Endothelial cell of umbilical vein (primary cell): ENCODE measurements around the gene PSMA6.

ENCODE experiments used
- CTCF ChIP-seq, 2 donors: IDR thresholded peaks; 1 replicate in 1 of 2; 2 replicates in 1 of 2; pipeline ENCODE4 v1.5.1; 2011; ENCODE audit warnings: low read length in 2 of 2, mild to moderate bottlenecking in 2 of 2, moderate library complexity in 2 of 2, control low read depth in 1 of 2, inconsistent platforms in 1 of 2, low read depth in 1 of 2; ENCODE audit not compliant: insufficient read depth in 1 of 2; ENCODE audit errors: extremely low read depth in 1 of 2
- EZH2 ChIP-seq: IDR thresholded peaks from 2 replicates; pipeline ENCODE4 v1.6.1; 2012; ENCODE audit warnings: borderline replicate concordance, low read depth, mild to moderate bottlenecking, moderate library complexity, low read length, inconsistent platforms; ENCODE audit not compliant: severe bottlenecking
- MAX ChIP-seq: IDR thresholded peaks from 2 replicates; pipeline ENCODE4 v1.6.1; 2011; ENCODE audit not compliant: insufficient read depth, insufficient read length
- MYC ChIP-seq: IDR thresholded peaks from one replicate; pipeline ENCODE4 v1.6.1; 2011; ENCODE audit warnings: mild to moderate bottlenecking, low read depth, low read length
- POLR2A ChIP-seq: IDR thresholded peaks from 2 replicates; pipeline ENCODE4 v1.6.1; 2012; ENCODE audit warnings: low read depth, mild to moderate bottlenecking, control low read depth, low read length
- POLR2AphosphoS5 ChIP-seq: IDR thresholded peaks from 2 replicates; pipeline ENCODE4 v1.6.1; 2012; ENCODE audit warnings: low read depth, mild to moderate bottlenecking, control low read depth, low read length, moderate library complexity; ENCODE audit not compliant: insufficient read depth

GRCh38 chr14:35300228-35300627, 8.0 kb downstream of the PSMA6 start:
- no peak for TF ChIP-seq CTCF (IDR thresholded peaks at IDR 0.05; ENCODE audit: extremely low read depth in 1 of 2, insufficient read depth in 1 of 2, low read depth in 1 of 2, low read length in 2 of 2)
- TF ChIP-seq EZH2: no peak
- TF ChIP-seq POLR2AphosphoS5: no peak
- no peak for TF ChIP-seq MAX
- TF ChIP-seq POLR2A: no peak
- no peak for TF ChIP-seq MYC
